ENCODE results near the gene TYMS. TPM values are rescaled to one million over a fixed set of nuclear protein-coding genes. Genes with fewer than 3 reads are reported as not detected.

TYMS gene
- total RNA-seq, 1 experiment from 2014 or later = 140 TPM

- H3K27ac ChIP-seq (ENCODE audit: insufficient read length, low read depth, low read length) = no peak overlapping the region
- no peak overlapping the region for H3K14ac ChIP-seq (ENCODE audit: insufficient read depth, low read length)
- H2BK15ac ChIP-seq (ENCODE audit: low read depth, low read length) = no peak overlapping the region
- TF ChIP-seq, protein P1, sequence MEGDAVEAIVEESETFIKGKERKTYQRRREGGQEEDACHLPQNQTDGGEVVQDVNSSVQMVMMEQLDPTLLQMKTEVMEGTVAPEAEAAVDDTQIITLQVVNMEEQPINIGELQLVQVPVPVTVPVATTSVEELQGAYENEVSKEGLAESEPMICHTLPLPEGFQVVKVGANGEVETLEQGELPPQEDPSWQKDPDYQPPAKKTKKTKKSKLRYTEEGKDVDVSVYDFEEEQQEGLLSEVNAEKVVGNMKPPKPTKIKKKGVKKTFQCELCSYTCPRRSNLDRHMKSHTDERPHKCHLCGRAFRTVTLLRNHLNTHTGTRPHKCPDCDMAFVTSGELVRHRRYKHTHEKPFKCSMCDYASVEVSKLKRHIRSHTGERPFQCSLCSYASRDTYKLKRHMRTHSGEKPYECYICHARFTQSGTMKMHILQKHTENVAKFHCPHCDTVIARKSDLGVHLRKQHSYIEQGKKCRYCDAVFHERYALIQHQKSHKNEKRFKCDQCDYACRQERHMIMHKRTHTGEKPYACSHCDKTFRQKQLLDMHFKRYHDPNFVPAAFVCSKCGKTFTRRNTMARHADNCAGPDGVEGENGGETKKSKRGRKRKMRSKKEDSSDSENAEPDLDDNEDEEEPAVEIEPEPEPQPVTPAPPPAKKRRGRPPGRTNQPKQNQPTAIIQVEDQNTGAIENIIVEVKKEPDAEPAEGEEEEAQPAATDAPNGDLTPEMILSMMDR (conservative IDR thresholded peaks at IDR 0.05) = no peak
- H3K27me3 ChIP-seq (ENCODE audit: insufficient read depth, low read length) = no peaks in the 10 kb centered on the region
- no peak overlapping the region for H3T11ph ChIP-seq (ENCODE audit: low read length)
- Mint-ChIP-seq H3K9me3 (no peaks in the 10 kb centered on the region), H3K4me3 (no peak overlapping the region), H3K36me3 (ENCODE audit: insufficient read depth in 1 of 3, low read depth in 3 of 3) (peaks cover 20 to 85% (median 58%) of the 10 kb centered on the region in 3 experiments; a peak in 6 of 7 replicates), H3K27ac (no peak overlapping the region), H3K4me1 (no peaks in the 10 kb centered on the region), H3K27me3 (ENCODE audit: low read depth) (no peaks in the 10 kb centered on the region)
- H2BK120ac ChIP-seq (ENCODE audit: low read depth, low read length, poor library complexity, severe bottlenecking) = no peak overlapping the region
- no peak overlapping the region for H4K91ac ChIP-seq (ENCODE audit: insufficient read length, low read depth, low read length)
- H2AK5ac ChIP-seq (ENCODE audit: insufficient read length, low read length) = no peak overlapping the region
- no peaks in the 10 kb centered on the region for H3K9me3 ChIP-seq (ENCODE audit: control insufficient read depth, low read depth, low read length)
- no peak overlapping the region for H4K8ac ChIP-seq (replicated peaks; ENCODE audit: insufficient read length, low read depth, low read length)
- no peak overlapping the region for H3K18ac ChIP-seq (ENCODE audit: insufficient read length, low read depth, low read length)
- no peak overlapping the region for H2AFZ ChIP-seq (ENCODE audit: low read length)
- H3K4ac ChIP-seq (ENCODE audit: low read depth, low read length) = no peak overlapping the region
- no CpG with 5 or more reads among the region's 5 CpGs for WGBS (ENCODE audit: extremely low coverage, insufficient read length, low lambda C conversion rate)
- H3K4me2 ChIP-seq (ENCODE audit: insufficient read depth, insufficient read length, low read length) = no peak overlapping the region
- H3K79me1 ChIP-seq (ENCODE audit: insufficient read depth, low read depth, low read length, poor library complexity, severe bottlenecking) = no peaks in the 10 kb centered on the region
- no peak overlapping the region for H2BK20ac ChIP-seq (ENCODE audit: low read depth, low read length, poor library complexity, severe bottlenecking)
- no peak overlapping the region for H3K9ac ChIP-seq (ENCODE audit: extremely low read depth, insufficient read length, low read length)
- H3K79me2 ChIP-seq (ENCODE audit: insufficient read depth, low read length) = no peaks in the 10 kb centered on the region
- H3K4me1 ChIP-seq (ENCODE audit: insufficient read depth, low read length) = no peaks in the 10 kb centered on the region
- no peak overlapping the region for H4K5ac ChIP-seq (ENCODE audit: insufficient read length, low read depth, low read length)
- no peak overlapping the region for H2BK12ac ChIP-seq (ENCODE audit: insufficient read length, low read depth, low read length)
- DNase-seq = no peak
- no peaks in the 10 kb centered on the region for H4K20me1 ChIP-seq (ENCODE audit: control insufficient read depth, insufficient read depth, insufficient read length)
- no peak overlapping the region for H3K56ac ChIP-seq (ENCODE audit: insufficient read length, low read depth, low read length)
- no peak overlapping the region for H2BK5ac ChIP-seq (ENCODE audit: insufficient read length, low read length)
- no peak overlapping the region for H3K23ac ChIP-seq (ENCODE audit: insufficient read length, low read depth, low read length)
- no peaks in the 10 kb centered on the region for H3K23me2 ChIP-seq (ENCODE audit: insufficient read length, low read depth, low read length, poor library complexity, severe bottlenecking)
Observed at GRCh38 chr18:673769-674168, 16.3 kb downstream of the TYMS start.
